Psoas muscle (tissue), 8 donors: Measurements from ENCODE around the gene RARRES2. TPM values are rescaled to one million over a fixed set of nuclear protein-coding genes. Genes with fewer than 3 reads are reported as not detected.
"Not testable (repeated sequence)": the region's sequence is repeated elsewhere in the genome, so short reads cannot be mapped to it uniquely, and the experiment has no call there.

Experiments used
- ATAC-seq, 4 donors: fragments of 200-7000 bp; cut with Tn5 transposase; one replicate each; pipeline ENCODE4 v1.9.1; 2020; ENCODE audit warnings: moderate library complexity in 3 of 4, mild to moderate bottlenecking in 2 of 4
- DNase-seq, 2 donors: peaks; one replicate each; pipeline ENCODE4 v3.0.0-alpha.2; 2020
- H3K27ac ChIP-seq: fragments of 200-600 bp; one replicate; pipeline ENCODE4 v1.8.0; 2022
- H3K27me3 ChIP-seq, 3 donors: fragments of 200-600 bp in 1 of 3; one replicate each; pipeline versions ENCODE4 v1.6.1 to v1.8.0; 2013 to 2022; ENCODE audit warnings: low read length in 2 of 3, mild to moderate bottlenecking in 2 of 3, moderate library complexity in 1 of 3; ENCODE audit not compliant: insufficient read depth in 3 of 3
- H3K36me3 ChIP-seq, 2 donors: fragments of 200-600 bp in 1 of 2; one replicate each; pipeline versions ENCODE4 v1.6.1 to v1.8.0; 2013 to 2022; ENCODE audit warnings: low read depth in 1 of 2, mild to moderate bottlenecking in 1 of 2, moderate library complexity in 1 of 2; ENCODE audit not compliant: insufficient read depth in 1 of 2
- H3K4me1 ChIP-seq: fragments of 200-600 bp; one replicate; pipeline ENCODE4 v1.8.0; 2022
- H3K4me3 ChIP-seq: fragments of 200-600 bp; one replicate; pipeline ENCODE4 v1.8.0; 2022; ENCODE audit warnings: mild to moderate bottlenecking
- H3K9me3 ChIP-seq: fragments of 200-600 bp; one replicate; pipeline ENCODE4 v1.8.0; 2022
- WGBS, 3 donors: extraction: QIAGEN DNeasy Blood & Tissue Kit; methylation state at CpG; one replicate each; pipeline versions ENCODE4 v1.1.6 to v1.1.7; 2013; 5-methylcytosine and 5-hydroxymethylcytosine counted together
- intact Hi-C, 2 donors: fragments of 100-400 bp; cut with DNase I; formaldehyde crosslinking; loops; one replicate each; pipeline versions ENCODE4 v1.11.0 to v1.14.2; 2022
- polyA plus RNA-seq, 3 donors: library from polyadenylated mRNA; stranded (reverse); fragments of 200-250 nt; gene quantifications; one replicate each; pipeline ENCODE4 v1.2.3, GENCODE V29; 2013
- total RNA-seq, 4 donors: library from RNA; stranded (reverse); fragmentation: NEBNext Ultra II Directional in 2 of 4; extraction: Animal tissue kit (Norgen Biotek cat#: 25700) in 2 of 4; gene quantifications; one replicate each; pipeline versions ENCODE4 v1.2.1 to v1.2.4, GENCODE V29; 2021 to 2023
- TF ChIP-seq, protein P1 (sequence below): fragments of 200-600 bp; IDR thresholded peaks from one replicate; pipeline ENCODE4 v1.8.0; 2022; ENCODE audit warnings: antibody characterized with exemption
- donor health status: healthy with polysubstance abuse.
- donor health status: DM: no; HTN: no; CAD: no; lungs with moderate emphysema.
- donor health status: Bipolar disorder and iron deficiency.
- donor health status: healthy.
- donor health status: DM: yes; HTN: yes; CAD: no.
- donor health status: DM: no; HTN: no; CAD: no.
- donor health status: DM: no; HTN: no; CAD: no.
- donor health status: DM: yes; HTN: yes; CAD: no.

Gene RARRES2
- total and polyA plus RNA-seq, 7 donors, result 4.1 to 17.9 (median 7.3) TPM

DNA sequence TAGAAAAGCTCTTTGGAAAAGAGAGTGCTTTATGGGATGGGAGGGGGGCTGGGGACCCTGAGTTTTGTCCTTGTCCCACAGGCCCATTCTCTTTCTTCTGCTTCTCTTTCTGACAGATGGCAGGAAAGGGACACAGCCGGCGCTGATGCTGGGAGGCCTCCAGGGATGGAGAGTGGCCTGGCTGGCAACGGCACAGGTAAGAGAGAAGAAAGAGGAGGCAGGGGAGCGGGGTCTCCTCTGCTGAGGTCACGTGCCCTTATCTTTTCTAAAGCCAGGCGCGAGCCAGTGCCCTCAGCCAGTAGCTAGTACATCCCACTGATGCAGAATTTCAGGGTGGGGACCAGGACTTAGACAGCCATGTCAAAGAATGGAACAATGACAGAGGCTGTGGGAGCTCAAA, 46.9 kb upstream of the RARRES2 start:
- peak in 1 of 4 donors; percentile 10 for ATAC-seq
- WGBS, 3 donors, result 59 to 74% (median 61%) methylated on average over 7 of the region's 7 CpGs
- H3K27me3 ChIP-seq, result no peaks in the 10 kb centered on the region
- TF ChIP-seq, protein P1, sequence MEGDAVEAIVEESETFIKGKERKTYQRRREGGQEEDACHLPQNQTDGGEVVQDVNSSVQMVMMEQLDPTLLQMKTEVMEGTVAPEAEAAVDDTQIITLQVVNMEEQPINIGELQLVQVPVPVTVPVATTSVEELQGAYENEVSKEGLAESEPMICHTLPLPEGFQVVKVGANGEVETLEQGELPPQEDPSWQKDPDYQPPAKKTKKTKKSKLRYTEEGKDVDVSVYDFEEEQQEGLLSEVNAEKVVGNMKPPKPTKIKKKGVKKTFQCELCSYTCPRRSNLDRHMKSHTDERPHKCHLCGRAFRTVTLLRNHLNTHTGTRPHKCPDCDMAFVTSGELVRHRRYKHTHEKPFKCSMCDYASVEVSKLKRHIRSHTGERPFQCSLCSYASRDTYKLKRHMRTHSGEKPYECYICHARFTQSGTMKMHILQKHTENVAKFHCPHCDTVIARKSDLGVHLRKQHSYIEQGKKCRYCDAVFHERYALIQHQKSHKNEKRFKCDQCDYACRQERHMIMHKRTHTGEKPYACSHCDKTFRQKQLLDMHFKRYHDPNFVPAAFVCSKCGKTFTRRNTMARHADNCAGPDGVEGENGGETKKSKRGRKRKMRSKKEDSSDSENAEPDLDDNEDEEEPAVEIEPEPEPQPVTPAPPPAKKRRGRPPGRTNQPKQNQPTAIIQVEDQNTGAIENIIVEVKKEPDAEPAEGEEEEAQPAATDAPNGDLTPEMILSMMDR, result no peak
- peak overlapping the region; percentile 53 for H3K27ac ChIP-seq
- intact Hi-C loops, result loop anchor here in 1 of 2 donors (2.0 to 10.0 kb wide), 2 partner anchors 30 to 104 kb away; no protein-coding TSS in a partner anchor
- H3K4me3 ChIP-seq, result peak overlapping the region; percentile 36
- no peaks in the 10 kb centered on the region for H3K36me3 ChIP-seq
- H3K4me1 ChIP-seq, result peaks cover 32% of the 10 kb centered on the region
- no peaks in the 10 kb centered on the region for H3K9me3 ChIP-seq
- no peak for DNase-seq

- not testable (repeated sequence) for H3K9me3 ChIP-seq, H3K4me3 ChIP-seq, H3K27me3 ChIP-seq, DNase-seq, H3K36me3 ChIP-seq, ATAC-seq
- Histone ChIP-seq H3K27ac (peak overlapping the region; percentile 53), H3K4me1 (peaks cover 32% of the 10 kb centered on the region)
- 19 to 38% (median 23%) methylated on average over 6 of the region's 6 CpGs for WGBS, 3 donors
- intact Hi-C loops, result loop anchor here in 1 of 2 donors (10.0 kb wide), 1 partner anchor 101 kb away; no protein-coding TSS in a partner anchor
These were observed 44.5 kb upstream of the RARRES2 start for GRCh38 chr7:150385884-150386283.

DNA sequence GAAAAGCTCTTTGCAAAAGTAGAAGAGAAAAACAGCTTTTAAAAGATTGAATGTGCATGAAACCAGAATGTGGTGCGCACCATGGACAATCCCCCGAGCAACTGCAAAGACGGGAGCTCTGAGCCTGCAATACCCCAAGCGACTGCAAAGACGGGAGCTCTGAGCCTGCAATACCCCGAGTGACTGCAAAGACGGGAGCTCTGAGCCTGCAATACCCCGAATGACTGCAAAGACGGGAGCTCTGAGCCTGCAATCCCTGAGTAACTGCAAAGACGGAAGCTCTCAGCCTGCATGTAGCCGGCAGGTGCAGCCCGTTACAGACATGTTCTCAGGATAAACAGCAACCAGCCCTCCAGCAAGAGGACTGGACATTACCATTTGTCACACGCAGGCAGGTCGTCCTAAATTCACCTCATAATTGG, 43.9 kb upstream of the RARRES2 start:
- intact Hi-C loops, result loop anchor here in 1 of 2 donors (10.0 kb wide), 1 partner anchor 101 kb away; no protein-coding TSS in a partner anchor
- Histone ChIP-seq H3K4me1 (peaks cover 32% of the 10 kb centered on the region), H3K27me3 (no peaks in the 10 kb centered on the region), H3K9me3 (no peaks in the 10 kb centered on the region), H3K27ac (peak overlapping the region; percentile 53), H3K4me3 (no peak overlapping the region), H3K36me3 (no peaks in the 10 kb centered on the region)
- TF ChIP-seq, protein P1, result no peak
- DNase-seq, result no peak
- 33 to 58% (median 43%) methylated on average over 14 of the region's 14 CpGs for WGBS, 3 donors
- no peak for ATAC-seq

- Histone ChIP-seq H3K27ac (no peak overlapping the region), H3K27me3 (no peaks in the 10 kb centered on the region), H3K4me1 (peaks cover 32% of the 10 kb centered on the region), H3K4me3 (no peak overlapping the region), H3K9me3 (no peaks in the 10 kb centered on the region), H3K36me3 (no peaks in the 10 kb centered on the region)
- DNase-seq (no peak), ATAC-seq (no peak)
- TF ChIP-seq, protein P1, result no peak
- intact Hi-C loops, result loop anchor here in 1 of 2 donors (10.0 kb wide), 1 partner anchor 100 kb away; no protein-coding TSS in a partner anchor
- 81 to 92% (median 89%) methylated on average over 15 of the region's 15 CpGs for WGBS, 3 donors
These were observed 43.2 kb upstream of the RARRES2 start for GRCh38 chr7:150384406-150385301.

DNA sequence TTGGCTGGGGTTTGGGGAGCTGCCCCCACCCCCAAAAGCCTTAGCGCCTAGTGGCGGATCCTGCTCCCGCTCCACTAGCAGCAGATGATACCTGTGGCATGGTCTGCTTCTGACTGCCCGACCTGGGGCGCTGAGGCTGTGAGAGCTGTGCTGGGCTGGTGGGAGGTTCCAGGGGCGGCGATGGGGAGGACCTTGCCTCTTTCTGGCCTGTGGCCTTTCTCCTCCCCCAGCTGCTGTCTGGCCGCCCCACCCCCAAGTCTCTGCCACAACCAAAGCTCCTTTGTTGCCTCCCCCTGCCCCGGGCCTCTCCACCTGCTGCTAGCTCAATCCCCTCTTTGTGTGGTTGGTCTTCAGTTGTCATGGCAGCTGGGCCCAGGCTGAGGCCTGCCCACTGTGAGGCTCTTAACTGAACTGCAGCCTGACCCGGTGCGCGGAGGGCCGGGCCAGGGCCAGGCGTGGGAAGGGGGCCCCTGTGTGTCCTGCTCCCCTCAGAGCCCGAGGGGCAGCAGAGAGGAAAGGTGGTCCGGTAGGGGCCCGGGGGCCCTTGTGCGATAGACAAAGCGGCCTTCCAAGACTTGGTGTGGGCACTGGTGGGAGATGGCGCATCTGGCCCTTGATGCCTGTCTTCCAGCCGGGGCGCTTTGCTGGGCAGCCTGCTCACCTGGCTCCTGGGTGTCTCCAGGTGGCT, 42.4 kb upstream of the RARRES2 start:
- H3K27ac ChIP-seq, result no peak overlapping the region
- TF ChIP-seq, protein P1, result no peak
- intact Hi-C loops, result loop anchor here in 1 of 2 donors (10.0 kb wide), 1 partner anchor 99 kb away; no protein-coding TSS in a partner anchor
- DNase-seq (no peak), ATAC-seq (no peak)
- H3K4me1 ChIP-seq, result peaks cover 26% of the 10 kb centered on the region
- H3K27me3 ChIP-seq, result no peaks in the 10 kb centered on the region
- H3K4me3 ChIP-seq, result no peak overlapping the region
- no peaks in the 10 kb centered on the region for H3K9me3 ChIP-seq
- H3K36me3 ChIP-seq, result no peaks in the 10 kb centered on the region
- WGBS, 3 donors, result 71 to 75% (median 73%) methylated on average over 19 to 22 of the region's 22 CpGs
